KMS-11 (cell line): ENCODE measurements around the gene CDH5.

Experiments
- H2AFZ ChIP-seq: fragments of 200-600 bp; sonication (generic); 2 replicates; pipeline ENCODE4 v1.6.1; 2016; ENCODE audit warnings: antibody characterized with exemption, mixed run types, low read depth
- H3K27ac ChIP-seq: fragments of 200-600 bp; sonication (generic); 2 replicates; pipeline ENCODE4 v1.6.1; 2016; ENCODE audit warnings: mild to moderate bottlenecking, mixed run types
- H3K27me3 ChIP-seq: fragments of 200-600 bp; sonication (generic); 2 replicates; pipeline ENCODE4 v1.6.1; 2017; ENCODE audit warnings: mild to moderate bottlenecking, low read depth, mixed run types, moderate library complexity; ENCODE audit not compliant: insufficient read depth
- H3K36me3 ChIP-seq: fragments of 200-600 bp; sonication (generic); 2 replicates; pipeline ENCODE4 v1.6.1; 2017; ENCODE audit warnings: mild to moderate bottlenecking, mixed run types; ENCODE audit not compliant: insufficient read depth
- H3K4me1 ChIP-seq: fragments of 200-600 bp; sonication (generic); 2 replicates; pipeline ENCODE4 v1.6.1; 2016; ENCODE audit warnings: mild to moderate bottlenecking, low read depth, mixed run types; ENCODE audit not compliant: poor library complexity, severe bottlenecking
- H3K4me2 ChIP-seq: fragments of 200-600 bp; sonication (generic); 2 replicates; pipeline ENCODE4 v1.7.0; 2016; ENCODE audit warnings: mild to moderate bottlenecking, mixed run types
- H3K4me3 ChIP-seq: fragments of 200-600 bp; sonication (generic); IDR thresholded peaks from 2 replicates; pipeline ENCODE4 v1.6.1; 2017; ENCODE audit warnings: low read depth, low read length, mixed read lengths; ENCODE audit not compliant: insufficient read depth
- H3K79me2 ChIP-seq: fragments of 200-600 bp; sonication (generic); 2 replicates; pipeline ENCODE4 v1.6.1; 2016; ENCODE audit warnings: low read depth, mixed run types; ENCODE audit not compliant: insufficient read depth
- H3K9ac ChIP-seq: fragments of 200-600 bp; sonication (generic); 2 replicates; pipeline ENCODE4 v1.6.1; 2016; ENCODE audit warnings: mild to moderate bottlenecking, mixed run types
- H4K20me1 ChIP-seq: fragments of 200-600 bp; sonication (generic); 2 replicates; pipeline ENCODE4 v1.6.1; 2016; ENCODE audit warnings: mild to moderate bottlenecking, mixed run types; ENCODE audit not compliant: insufficient read depth
- TF ChIP-seq, protein P1 (sequence below): fragments of 200-600 bp; sonication (generic); conservative IDR thresholded peaks from 2 replicates; pipeline ENCODE4 v1.6.1; 2017; ENCODE audit warnings: low read depth, mild to moderate bottlenecking, antibody characterized with exemption, low read length, moderate library complexity, mixed read lengths

CDH5 gene

DNA sequence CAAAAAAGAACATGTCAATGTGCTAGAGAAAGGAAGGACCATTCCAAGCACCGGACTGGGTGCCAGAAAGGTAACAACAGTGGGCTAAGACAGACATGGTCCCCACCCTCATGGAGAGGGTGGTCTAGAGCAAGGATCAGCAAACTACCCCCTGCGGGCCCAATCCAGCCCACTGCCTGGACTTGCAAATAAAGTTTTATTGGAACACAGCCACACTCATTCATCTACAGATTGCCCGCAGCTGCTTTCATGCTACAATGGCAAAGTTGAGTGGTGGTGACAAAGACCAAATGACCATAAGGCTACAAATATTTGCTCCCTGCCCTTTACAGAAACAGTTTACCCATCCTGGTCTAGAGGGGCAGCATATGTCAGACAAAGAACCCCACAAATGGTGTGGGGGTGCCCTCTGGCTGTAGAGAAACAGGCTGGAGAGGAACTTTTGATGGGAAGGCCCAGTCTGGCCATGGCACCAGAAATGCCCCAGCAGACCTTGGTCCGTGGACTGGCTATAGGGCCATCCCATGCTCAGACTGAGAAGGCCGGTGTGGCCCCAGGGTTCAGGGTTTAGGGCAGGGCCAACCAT is 15.2 kb downstream of the CDH5 start:
- Histone ChIP-seq H3K27ac (no peak overlapping the region), H2AFZ (no peak overlapping the region), H3K4me3 (no peak overlapping the region), H3K4me2 (no peak overlapping the region), H3K79me2 (no peaks in the 10 kb centered on the region), H4K20me1 (no peaks in the 10 kb centered on the region), H3K27me3 (no peaks in the 10 kb centered on the region), H3K4me1 (no peaks in the 10 kb centered on the region), H3K36me3 (no peaks in the 10 kb centered on the region), H3K9ac (no peak overlapping the region)
- TF ChIP-seq, protein P1, sequence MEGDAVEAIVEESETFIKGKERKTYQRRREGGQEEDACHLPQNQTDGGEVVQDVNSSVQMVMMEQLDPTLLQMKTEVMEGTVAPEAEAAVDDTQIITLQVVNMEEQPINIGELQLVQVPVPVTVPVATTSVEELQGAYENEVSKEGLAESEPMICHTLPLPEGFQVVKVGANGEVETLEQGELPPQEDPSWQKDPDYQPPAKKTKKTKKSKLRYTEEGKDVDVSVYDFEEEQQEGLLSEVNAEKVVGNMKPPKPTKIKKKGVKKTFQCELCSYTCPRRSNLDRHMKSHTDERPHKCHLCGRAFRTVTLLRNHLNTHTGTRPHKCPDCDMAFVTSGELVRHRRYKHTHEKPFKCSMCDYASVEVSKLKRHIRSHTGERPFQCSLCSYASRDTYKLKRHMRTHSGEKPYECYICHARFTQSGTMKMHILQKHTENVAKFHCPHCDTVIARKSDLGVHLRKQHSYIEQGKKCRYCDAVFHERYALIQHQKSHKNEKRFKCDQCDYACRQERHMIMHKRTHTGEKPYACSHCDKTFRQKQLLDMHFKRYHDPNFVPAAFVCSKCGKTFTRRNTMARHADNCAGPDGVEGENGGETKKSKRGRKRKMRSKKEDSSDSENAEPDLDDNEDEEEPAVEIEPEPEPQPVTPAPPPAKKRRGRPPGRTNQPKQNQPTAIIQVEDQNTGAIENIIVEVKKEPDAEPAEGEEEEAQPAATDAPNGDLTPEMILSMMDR, result no peak

DNA sequence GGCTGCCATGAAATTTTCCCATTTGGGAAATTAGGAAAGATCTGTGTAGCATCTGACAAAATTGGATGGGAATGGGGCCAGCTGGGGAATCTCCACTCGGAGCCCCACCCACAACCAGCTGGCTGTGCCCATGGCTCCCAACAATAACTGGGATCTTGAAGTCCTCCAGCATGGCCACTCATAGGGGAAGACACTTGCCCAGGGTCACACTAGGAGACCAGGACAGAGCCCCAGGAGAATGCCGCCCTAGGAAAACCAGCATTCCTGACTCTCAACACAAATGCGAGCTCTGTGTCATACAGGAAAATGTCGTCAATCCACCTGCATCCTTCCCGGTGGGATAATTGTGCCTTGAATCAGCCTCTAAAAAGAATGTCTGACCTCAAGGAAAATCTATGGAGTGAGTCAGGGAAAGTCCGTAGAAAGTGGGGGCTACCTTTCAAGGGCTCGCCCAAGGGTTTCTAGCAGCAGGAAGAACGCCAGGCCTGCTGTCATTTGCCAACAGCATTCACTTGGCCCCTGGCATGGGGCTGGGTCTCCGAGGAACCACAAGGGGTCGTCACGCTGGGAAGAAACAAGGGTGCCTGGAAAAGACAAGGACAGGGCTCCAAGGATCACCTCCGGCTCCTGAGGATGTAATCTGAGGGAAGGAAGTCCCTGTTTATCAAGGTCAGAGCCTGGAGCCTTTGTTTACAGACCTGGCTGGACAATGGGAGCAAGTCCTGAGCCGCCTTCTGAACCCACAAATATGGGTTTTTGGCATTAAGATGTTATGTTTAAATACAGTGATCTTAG is 15.9 kb downstream of the CDH5 start:
- no peaks in the 10 kb centered on the region for H3K79me2 ChIP-seq
- no peak overlapping the region for H3K4me2 ChIP-seq
- no peaks in the 10 kb centered on the region for H3K4me1 ChIP-seq
- H3K27ac ChIP-seq, result no peak overlapping the region
- TF ChIP-seq, protein P1, result no peak
- H3K9ac ChIP-seq, result no peak overlapping the region
- no peak overlapping the region for H3K4me3 ChIP-seq
- no peak overlapping the region for H2AFZ ChIP-seq
- no peaks in the 10 kb centered on the region for H4K20me1 ChIP-seq
- H3K27me3 ChIP-seq, result no peaks in the 10 kb centered on the region
- no peaks in the 10 kb centered on the region for H3K36me3 ChIP-seq

DNA sequence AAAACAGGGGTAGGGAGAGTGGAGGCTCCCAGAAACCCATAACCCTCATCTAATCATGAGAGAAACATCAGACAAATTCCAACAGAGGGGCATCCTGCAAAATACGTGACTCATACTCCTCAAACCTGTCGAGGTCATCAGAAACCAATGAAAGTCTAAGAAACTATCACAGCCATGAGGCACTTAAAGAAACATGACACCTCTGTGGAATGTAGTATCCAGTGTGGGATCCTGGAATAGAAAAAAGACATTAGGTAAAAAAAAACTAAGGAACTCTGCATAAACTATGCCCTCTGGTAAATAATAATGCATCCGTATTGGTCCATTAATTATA is 16.4 kb downstream of the CDH5 start:
- H3K79me2 ChIP-seq, result no peaks in the 10 kb centered on the region
- no peaks in the 10 kb centered on the region for H3K36me3 ChIP-seq
- no peak overlapping the region for H3K9ac ChIP-seq
- TF ChIP-seq, protein P1, result no peak
- no peaks in the 10 kb centered on the region for H3K27me3 ChIP-seq
- H4K20me1 ChIP-seq, result no peaks in the 10 kb centered on the region
- no peak overlapping the region for H2AFZ ChIP-seq
- no peaks in the 10 kb centered on the region for H3K4me1 ChIP-seq
- H3K4me3 ChIP-seq, result no peak overlapping the region
- H3K27ac ChIP-seq, result no peak overlapping the region
- H3K4me2 ChIP-seq, result no peak overlapping the region

DNA sequence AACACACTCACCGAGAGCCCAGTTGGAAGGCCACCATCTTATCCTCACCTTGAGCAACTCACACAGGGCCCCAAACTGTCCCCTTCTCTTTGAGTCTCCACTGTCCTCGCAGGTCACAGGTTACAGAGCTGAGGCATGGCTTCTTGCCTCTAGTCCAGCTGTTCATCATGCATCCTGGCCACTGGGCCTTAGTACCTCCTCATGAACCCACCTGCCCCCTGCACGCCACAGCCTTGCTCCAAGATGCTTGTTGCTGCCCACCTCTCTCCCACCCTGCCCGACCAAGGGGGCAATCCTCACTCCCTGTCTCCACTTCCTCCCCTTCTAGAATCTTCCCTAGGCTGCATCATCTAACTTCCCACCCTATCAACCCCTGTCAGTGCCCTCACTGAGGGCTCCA is 17.1 kb downstream of the CDH5 start:
- Histone ChIP-seq H3K9ac (no peak overlapping the region), H4K20me1 (no peaks in the 10 kb centered on the region), H3K79me2 (no peaks in the 10 kb centered on the region), H3K27ac (no peak overlapping the region), H3K4me3 (no peak overlapping the region), H3K36me3 (no peaks in the 10 kb centered on the region), H3K27me3 (no peaks in the 10 kb centered on the region), H3K4me2 (no peak overlapping the region), H2AFZ (no peak overlapping the region), H3K4me1 (no peaks in the 10 kb centered on the region)
- TF ChIP-seq, protein P1, result no peak
